Skeletal muscle cell (primary cell): ENCODE data around the gene FAM193B.
"Not testable (repeated sequence)": the region's sequence is repeated elsewhere in the genome, so short reads cannot be mapped to it uniquely, and the experiment has no call there.

Source experiments
- DNase-seq: peaks from one replicate; pipeline ENCODE4 v3.0.0-alpha.2; 2010; ENCODE audit warnings: low read depth
- H3K4me3 ChIP-seq: 2 replicates; pipeline ENCODE4 v1.5.1; 2011; ENCODE audit warnings: low read depth, mild to moderate bottlenecking, control low read depth, low read length, moderate library complexity

FAM193B gene

GRCh38 chr5:177491983-177492746 lies 62.2 kb downstream of the FAM193B start:
- no peak overlapping the region for H3K4me3 ChIP-seq
- DNase-seq, result no peak

DNA sequence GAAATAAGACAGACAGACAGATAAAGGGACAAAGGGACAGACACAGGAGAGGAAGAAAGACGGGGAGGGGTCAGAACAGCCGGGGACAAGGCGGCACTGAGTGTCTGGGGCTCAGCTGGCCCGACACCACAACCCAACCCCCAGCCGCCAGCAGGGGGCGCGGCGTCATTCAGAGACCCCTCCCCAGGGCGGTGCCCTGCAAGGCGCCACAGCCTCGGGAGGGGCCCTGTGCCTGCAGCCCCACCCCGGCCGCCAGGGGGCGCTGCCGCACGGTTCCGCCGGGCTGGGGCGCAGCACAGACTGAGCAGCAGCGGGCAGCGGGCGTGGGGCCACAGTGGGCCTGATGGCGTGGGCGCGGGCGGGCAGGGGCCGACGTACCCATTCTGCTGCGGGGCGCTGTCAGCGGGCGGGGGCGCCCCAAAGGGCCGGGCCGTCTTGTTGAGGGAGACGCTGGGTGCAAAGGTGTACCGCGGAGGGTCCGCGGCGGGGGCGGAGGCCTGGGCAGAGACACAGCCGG lies 62.9 kb downstream of the FAM193B start:
- no peak for DNase-seq
- H3K4me3 ChIP-seq, result no peak overlapping the region

GRCh38 chr5:177490992-177491391 lies 63.4 kb downstream of the FAM193B start:
- no peak for DNase-seq
- H3K4me3 ChIP-seq, result no peak overlapping the region

- no peak for DNase-seq
- H3K4me3 ChIP-seq, result no peak overlapping the region
Observed at GRCh38 chr5:177490311-177490991, 63.9 kb downstream of the FAM193B start.

- no peak for DNase-seq
Observed at GRCh38 chr5:177489119-177489716, 65.1 kb downstream of the FAM193B start.

DNA sequence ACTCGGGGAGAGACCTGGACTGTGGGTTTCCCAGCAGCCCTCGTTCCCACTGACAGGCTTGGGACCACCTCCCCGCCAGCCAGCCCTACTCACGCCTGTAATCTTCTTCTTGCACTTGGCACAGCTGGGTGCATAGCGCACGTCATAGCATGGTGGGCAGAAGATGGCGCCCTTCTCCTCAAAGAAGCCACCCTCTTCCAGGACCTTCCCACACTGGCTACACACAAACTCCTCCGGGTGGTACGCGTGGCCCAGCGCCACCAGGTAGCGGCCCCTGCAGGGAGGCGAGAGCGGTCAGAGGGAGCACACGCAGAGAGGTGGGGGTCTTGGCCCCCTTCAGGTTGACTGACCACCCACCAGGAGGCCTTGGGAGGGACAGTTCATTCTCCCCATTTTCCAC lies 66.4 kb downstream of the FAM193B start:
- no peak for DNase-seq
- no peak overlapping the region for H3K4me3 ChIP-seq

More at GRCh38 chr5:177489119-177489716, 65.1 kb downstream of the FAM193B start:
- no peak overlapping the region for H3K4me3 ChIP-seq

DNA sequence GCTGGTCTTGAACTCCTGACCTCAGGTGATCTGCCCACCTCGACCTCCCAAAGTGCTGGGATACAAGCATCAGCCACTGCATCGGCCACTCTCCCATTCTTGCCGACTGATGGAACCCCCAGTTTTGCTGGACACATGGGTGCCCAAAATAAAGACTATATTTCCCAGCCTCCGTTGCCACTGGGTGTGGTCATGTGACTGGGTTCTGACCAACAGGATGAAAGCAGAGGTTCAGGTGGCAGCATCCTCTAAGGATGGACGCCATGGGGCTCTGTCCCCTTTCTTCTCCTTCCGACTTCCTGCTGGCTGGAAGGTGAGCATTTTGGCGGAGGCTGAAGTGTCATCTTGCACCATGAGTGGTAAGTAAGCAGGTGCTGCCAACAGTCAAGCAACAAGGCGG lies 67.2 kb downstream of the FAM193B start:
- no peak for DNase-seq
- no peak overlapping the region for H3K4me3 ChIP-seq

DNA sequence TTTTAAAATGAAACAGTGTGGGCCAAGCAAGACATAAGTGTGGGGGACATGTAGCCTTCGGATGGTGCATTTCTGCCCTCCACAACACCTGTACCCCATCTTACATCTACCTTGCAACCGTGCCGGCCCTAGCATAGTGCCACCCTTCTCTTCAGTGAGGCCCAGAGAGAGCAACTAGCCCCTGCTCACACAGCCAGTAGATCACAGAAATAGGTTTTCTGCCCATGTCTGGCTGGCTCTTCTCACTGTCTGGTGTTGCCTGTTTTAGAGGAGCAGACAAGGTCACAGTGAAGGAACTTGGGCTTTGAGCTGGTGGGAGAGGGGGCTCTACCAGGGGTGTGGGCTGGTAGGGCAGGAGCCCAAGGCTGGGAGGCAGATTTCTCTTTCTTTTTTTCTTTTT lies 68.1 kb downstream of the FAM193B start:
- DNase-seq, result no peak
- H3K4me3 ChIP-seq, result no peak overlapping the region

- DNase-seq, H3K4me3 ChIP-seq: not testable (repeated sequence)
Observed at GRCh38 chr5:177485753-177486152, 68.6 kb downstream of the FAM193B start.

DNA sequence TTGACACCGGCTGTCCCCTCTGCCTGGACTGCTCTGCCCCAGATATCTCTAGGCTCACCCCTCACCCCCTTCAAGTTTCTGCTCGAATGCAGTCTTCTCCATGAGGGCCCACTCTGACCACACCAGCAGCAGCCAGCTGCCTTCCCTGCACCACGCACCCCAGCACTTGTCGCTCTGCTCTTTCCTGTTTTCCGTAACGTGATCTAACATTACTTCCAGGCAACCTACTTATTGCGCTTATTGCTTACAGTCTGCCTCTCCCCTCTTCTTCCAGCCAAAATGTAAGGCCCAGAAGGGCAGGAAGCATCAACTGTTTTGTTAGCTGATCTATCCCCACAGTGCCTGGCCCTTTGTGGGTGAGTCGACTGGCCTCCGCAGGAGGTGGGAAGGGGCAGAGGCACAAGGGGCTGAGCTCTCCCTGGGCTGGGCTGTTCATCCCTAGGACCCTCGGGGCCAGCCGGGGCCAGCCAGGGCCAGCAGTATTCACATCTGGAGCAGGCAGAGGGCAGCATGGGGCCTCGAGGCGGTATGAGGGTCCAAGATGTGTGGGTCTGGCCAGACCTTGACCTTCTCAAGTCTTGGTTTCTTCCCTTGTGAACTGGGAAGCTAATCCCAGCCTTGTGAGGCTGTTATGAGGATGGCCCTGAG lies 69.3 kb downstream of the FAM193B start:
- DNase-seq, result no peak
- no peak overlapping the region for H3K4me3 ChIP-seq

- DNase-seq, result no peak
- H3K4me3 ChIP-seq, result no peak overlapping the region
Observed at GRCh38 chr5:177483994-177484901, 70.1 kb downstream of the FAM193B start.

DNA sequence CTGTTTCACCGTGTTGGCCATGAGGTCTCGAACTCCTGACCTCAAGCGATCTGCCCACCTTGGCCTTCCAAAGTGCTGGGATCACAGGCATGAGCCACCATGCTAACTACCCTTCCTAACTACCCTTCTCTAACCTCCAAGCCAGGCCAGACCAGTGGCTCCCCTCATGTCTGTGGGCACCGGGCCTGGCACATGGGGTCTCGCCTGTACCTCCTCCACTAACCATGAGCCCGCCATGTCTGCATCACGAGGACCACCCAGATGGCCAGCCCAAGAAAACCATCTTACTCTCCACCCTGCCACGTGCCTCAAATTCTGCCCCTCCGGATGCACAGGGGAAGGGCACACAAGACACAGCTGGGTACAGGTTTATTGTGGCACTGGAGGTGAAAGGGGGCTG lies 71.3 kb downstream of the FAM193B start:
- no peak for DNase-seq
- H3K4me3 ChIP-seq, result no peak overlapping the region

- no peak overlapping the region for H3K4me3 ChIP-seq
- DNase-seq, result no peak
Observed at GRCh38 chr5:177482359-177482795, 72.0 kb downstream of the FAM193B start.

DNA sequence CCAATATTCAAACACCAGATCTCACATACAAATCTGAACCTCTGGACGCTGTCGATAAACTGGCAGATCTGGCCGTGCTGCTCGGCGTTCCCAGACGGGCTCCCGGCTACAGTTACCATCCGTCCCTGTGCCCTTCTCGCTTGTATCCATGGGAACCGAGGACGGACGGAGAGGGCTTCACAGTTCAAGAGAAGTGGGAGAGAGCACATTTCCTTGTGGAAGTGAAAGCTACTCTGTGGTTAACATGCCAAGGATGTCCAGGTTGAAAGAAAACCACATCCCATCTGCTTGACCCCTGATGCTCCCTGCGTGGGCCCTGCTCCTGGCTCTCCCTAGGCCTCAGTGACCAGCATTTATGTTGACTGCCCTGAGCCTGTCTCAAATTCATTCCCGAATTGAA lies 74.6 kb downstream of the FAM193B start:
- H3K4me3 ChIP-seq, result no peak overlapping the region
- DNase-seq, result no peak

DNA sequence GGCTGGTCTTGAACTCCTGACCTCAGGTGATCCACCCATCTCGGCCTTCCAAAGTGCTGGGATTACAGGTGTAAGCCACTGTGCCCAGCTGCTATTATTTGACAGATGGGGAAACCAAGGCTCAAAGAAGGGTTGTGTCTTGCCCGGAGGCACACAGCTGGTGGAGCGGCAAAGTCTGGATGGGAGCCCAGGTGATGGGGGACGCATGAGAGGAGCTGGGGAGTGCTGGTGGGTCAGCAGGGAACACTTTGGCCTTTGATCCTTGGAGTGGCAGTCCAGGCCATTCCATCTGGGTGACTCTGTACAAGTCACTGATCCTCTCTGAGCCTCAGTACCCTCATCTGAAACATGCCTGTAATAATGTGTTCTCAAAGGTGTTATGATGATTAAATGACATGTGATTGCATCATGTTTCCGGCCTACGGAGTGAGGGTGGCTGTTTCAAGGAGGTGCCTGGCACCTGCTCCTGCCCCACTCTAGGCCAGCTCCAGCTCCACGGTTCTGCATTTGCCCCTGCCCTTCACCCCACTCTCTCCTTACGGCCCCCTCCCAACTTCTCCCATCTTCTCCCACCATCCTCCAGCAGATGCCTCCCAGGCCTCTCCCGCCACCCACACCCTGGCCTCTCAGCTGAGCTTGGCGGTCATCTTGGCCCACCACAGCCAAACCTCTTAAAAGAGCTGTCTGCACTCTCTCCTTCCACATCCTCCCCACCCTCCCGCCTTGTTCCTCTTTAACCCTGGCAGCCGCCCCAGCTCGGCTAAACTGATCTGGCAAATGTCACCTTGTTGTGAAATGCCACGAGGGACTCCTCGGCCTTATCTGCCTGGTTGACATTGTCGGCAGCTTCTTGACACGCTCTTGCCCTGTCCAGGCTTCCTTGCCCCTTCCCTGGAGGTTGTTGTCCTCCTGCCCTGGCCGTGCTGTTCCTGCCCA lies 75.4 kb downstream of the FAM193B start:
- no peak for DNase-seq
- no peak overlapping the region for H3K4me3 ChIP-seq

DNA sequence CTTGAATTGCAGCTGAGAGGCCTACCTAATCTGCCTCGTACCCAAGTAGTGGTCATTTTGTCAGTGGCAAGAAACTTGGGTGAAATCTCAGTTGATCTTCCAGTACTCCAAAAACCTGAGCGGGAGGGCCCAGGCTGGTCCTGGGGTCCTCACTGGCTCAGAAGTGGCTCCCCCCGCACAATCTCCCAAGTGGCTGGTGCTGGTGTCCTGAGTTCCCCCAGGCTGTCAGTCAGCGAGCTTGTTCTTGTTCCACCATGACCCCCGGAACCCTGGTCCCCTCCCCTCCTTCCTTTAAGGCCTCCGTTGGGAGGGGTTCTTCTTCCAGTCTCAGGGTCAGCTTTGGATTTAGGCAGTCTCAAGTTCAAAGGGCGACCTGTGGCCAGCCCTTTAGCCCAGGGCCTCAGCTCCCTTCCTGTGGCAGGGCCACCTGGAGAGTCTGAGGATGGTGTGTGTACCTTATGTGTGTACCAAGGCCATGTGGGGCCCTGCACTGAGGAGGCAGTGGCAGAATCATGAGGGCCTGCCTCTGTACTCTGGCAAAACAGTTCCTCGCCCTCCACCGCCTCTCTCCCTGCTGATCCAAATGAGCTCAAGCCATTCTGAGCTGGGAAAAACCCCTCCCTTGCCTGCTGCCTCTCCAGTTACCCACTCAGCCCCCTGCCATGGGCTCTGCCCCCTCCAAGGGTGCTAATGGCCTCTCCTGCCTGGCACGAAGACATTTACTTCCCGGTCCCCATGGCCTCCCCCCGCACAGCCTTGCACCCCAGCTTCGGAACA lies 76.5 kb downstream of the FAM193B start:
- H3K4me3 ChIP-seq, result no peak overlapping the region
- no peak for DNase-seq

DNA sequence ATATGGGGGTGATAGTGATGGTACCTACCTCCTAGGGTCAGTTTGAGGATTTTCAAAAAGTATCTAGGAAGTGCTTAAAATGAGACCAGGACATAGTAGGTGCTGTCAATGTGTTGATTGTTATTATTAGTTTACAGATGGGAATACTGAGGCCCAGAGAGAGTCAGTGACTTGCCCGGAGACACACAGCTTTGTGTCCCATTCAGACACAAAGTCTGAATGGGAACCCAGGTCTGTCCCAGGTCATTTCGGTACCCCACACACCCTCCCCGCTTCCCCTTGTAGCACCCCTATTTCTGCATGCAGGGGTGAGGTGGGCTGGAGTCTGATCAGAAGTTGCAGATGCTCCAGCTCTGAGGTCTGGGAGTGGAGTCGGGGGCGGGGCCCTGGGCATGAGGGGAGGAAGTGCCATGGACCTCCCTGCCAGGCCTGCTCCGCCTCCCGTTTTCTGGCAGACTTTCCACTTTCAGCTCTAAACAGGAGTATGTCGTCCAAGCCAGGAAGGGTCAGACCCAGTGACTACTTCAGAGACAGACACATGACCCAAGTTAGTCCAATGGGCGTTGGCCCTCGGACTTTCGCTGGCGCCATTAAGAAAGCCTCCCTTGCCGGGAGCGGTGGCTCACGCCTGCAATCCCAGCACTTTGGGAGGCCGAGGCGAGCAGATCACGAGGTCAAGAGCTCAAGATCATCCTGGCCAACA lies 77.7 kb downstream of the FAM193B start:
- no peak overlapping the region for H3K4me3 ChIP-seq
- no peak for DNase-seq
